ENCODE data around the gene SOS2. TPM values are rescaled to one million over a fixed set of nuclear protein-coding genes. Genes with fewer than 3 reads are reported as not detected.

Gene SOS2
- total and polyA plus RNA-seq, 8 donors = 5.8 to 69.0 (median 27.3) TPM

GRCh38 chr14:50091240-50091913 is 140.0 kb downstream of the SOS2 start:
- DNase-seq = no peak
- Histone ChIP-seq H3K4me3 (no peak overlapping the region), H3K4me1 (peaks cover 0 to 6% (median 0%) of the 10 kb centered on the region in 4 donors), H3K27me3 (no peaks in the 10 kb centered on the region), H3K27ac (no peak overlapping the region), H3K9me3 (no peaks in the 10 kb centered on the region), H3K36me3 (peaks cover 0 to 3% (median 0%) of the 10 kb centered on the region in 4 donors)
- WGBS, 5 donors = 82 to 89% (median 86%) methylated on average over 5 to 7 of the region's 7 CpGs
- intact Hi-C loops (cut with DNase I; ENCODE audit: low total_unique reads) = no loop called here
- TF ChIP-seq POLR2A (IDR thresholded peaks at IDR 0.05) (no peak), POLR2AphosphoS5 (IDR thresholded peaks at IDR 0.05) (no peak), CTCF (IDR thresholded peaks at IDR 0.05) (no peak), EP300 (IDR thresholded peaks at IDR 0.05) (no peak)

- no peak for TF ChIP-seq POLR2A (IDR thresholded peaks at IDR 0.05)
- TF ChIP-seq CTCF (IDR thresholded peaks at IDR 0.05) = no peak
- TF ChIP-seq POLR2AphosphoS5 (IDR thresholded peaks at IDR 0.05) = no peak
- TF ChIP-seq EP300 (IDR thresholded peaks at IDR 0.05) = no peak
- H3K9me3 ChIP-seq = no peaks in the 10 kb centered on the region
- H3K27ac ChIP-seq = no peak overlapping the region
- WGBS, 5 donors = 84 to 92% (median 89%) methylated on average over 3 to 5 of the region's 5 CpGs
- H3K4me1 ChIP-seq = peaks cover 0 to 6% (median 0%) of the 10 kb centered on the region in 4 donors
- H3K36me3 ChIP-seq = peaks cover 0 to 3% (median 0%) of the 10 kb centered on the region in 4 donors
- H3K4me3 ChIP-seq = no peak overlapping the region
- intact Hi-C loops (cut with DNase I; ENCODE audit: low total_unique reads) = no loop called here
- DNase-seq = no peak
- H3K27me3 ChIP-seq = no peaks in the 10 kb centered on the region
These were observed 142.2 kb downstream of the SOS2 start for GRCh38 chr14:50089208-50089607.

- intact Hi-C loops (cut with DNase I; ENCODE audit: low total_unique reads) = no loop called here
- no peak overlapping the region for H3K4me3 ChIP-seq
- no peak for TF ChIP-seq EP300 (IDR thresholded peaks at IDR 0.05)
- no peak for TF ChIP-seq POLR2A (IDR thresholded peaks at IDR 0.05)
- no peaks in the 10 kb centered on the region for H3K27me3 ChIP-seq
- DNase-seq = no peak
- H3K27ac ChIP-seq = no peak overlapping the region
- 50 to 78% (median 56%) methylated on average over 2 of the region's 2 CpGs for WGBS, 5 donors
- no peaks in the 10 kb centered on the region for H3K9me3 ChIP-seq
- peaks cover 0 to 9% (median 0%) of the 10 kb centered on the region in 4 donors for H3K4me1 ChIP-seq
- H3K36me3 ChIP-seq = peaks cover 0 to 3% (median 0%) of the 10 kb centered on the region in 4 donors
These were observed 142.6 kb downstream of the SOS2 start for GRCh38 chr14:50088731-50089130.

GRCh38 chr14:50088117-50088515 is 143.3 kb downstream of the SOS2 start:
- Histone ChIP-seq H3K4me1 (peaks cover 0 to 12% (median 0%) of the 10 kb centered on the region in 4 donors), H3K27me3 (no peaks in the 10 kb centered on the region), H3K27ac (no peak overlapping the region), H3K36me3 (peaks cover 0 to 3% (median 0%) of the 10 kb centered on the region in 4 donors), H3K9me3 (no peaks in the 10 kb centered on the region), H3K4me3 (no peak overlapping the region)
- TF ChIP-seq POLR2AphosphoS5 (IDR thresholded peaks at IDR 0.05) (no peak), CTCF (IDR thresholded peaks at IDR 0.05) (no peak), POLR2A (IDR thresholded peaks at IDR 0.05) (no peak), EP300 (IDR thresholded peaks at IDR 0.05) (no peak)
- intact Hi-C loops (cut with DNase I; ENCODE audit: low total_unique reads) = no loop called here
- no peak for DNase-seq
- 73 to 79% (median 79%) methylated on average over 2 of the region's 2 CpGs for WGBS, 5 donors
